Smooth muscle cell (in vitro differentiated cells): ENCODE data around the gene DLGAP4. TPM values are rescaled to one million over a fixed set of nuclear protein-coding genes. Genes with fewer than 3 reads are reported as not detected.

ENCODE experiments used
- DNase-seq: peaks from one replicate; lab custom pipeline; 2025; ENCODE audit not compliant: unreplicated experiment; lab: John Stamatoyannopoulos, UW
- H2AFZ ChIP-seq: fragments of 200-600 bp; sonication (generic); 2 replicates; pipeline ENCODE4 v1.6.0; 2016; ENCODE audit warnings: antibody characterized with exemption, low read depth, mild to moderate bottlenecking
- H3F3A ChIP-seq: fragments of 200-600 bp; sonication (generic); 2 replicates; pipeline ENCODE4 v1.6.0; 2017; ENCODE audit warnings: antibody characterized with exemption, low read depth
- H3K27ac ChIP-seq: fragments of 200-600 bp; sonication (generic); 2 replicates; pipeline ENCODE4 v1.5.1; 2016; ENCODE audit warnings: low read depth, mild to moderate bottlenecking
- H3K27me3 ChIP-seq: fragments of 200-600 bp; sonication (generic); 2 replicates; pipeline ENCODE4 v1.6.1; 2016; ENCODE audit warnings: low read depth, mild to moderate bottlenecking
- H3K36me3 ChIP-seq: fragments of 200-600 bp; sonication (generic); 2 replicates; pipeline ENCODE4 v1.5.1; 2016; ENCODE audit warnings: low read depth
- H3K4me1 ChIP-seq: fragments of 200-600 bp; sonication (generic); 2 replicates; pipeline ENCODE4 v1.5.1; 2016; ENCODE audit warnings: low read depth
- H3K4me2 ChIP-seq: fragments of 200-600 bp; sonication (generic); 2 replicates; pipeline ENCODE4 v1.6.0; 2016; ENCODE audit warnings: mild to moderate bottlenecking
- H3K4me3 ChIP-seq: fragments of 200-600 bp; sonication (generic); 2 replicates; pipeline ENCODE4 v1.5.1; 2016; ENCODE audit warnings: mild to moderate bottlenecking
- H3K79me2 ChIP-seq: fragments of 200-600 bp; sonication (generic); 2 replicates; pipeline ENCODE4 v1.6.0; 2016; ENCODE audit warnings: low read depth, mild to moderate bottlenecking
- H3K9ac ChIP-seq: fragments of 200-600 bp; sonication (generic); 2 replicates; pipeline ENCODE4 v1.6.0; 2016; ENCODE audit warnings: low read depth
- H3K9me3 ChIP-seq: fragments of 200-600 bp; sonication (generic); replicated peaks from 2 replicates; pipeline ENCODE4 v1.5.1; 2016; ENCODE audit warnings: low read depth
- H4K20me1 ChIP-seq: fragments of 200-600 bp; sonication (generic); 2 replicates; pipeline ENCODE4 v1.6.0; 2016; ENCODE audit warnings: low read depth
- WGBS: methylation state at CpG from one replicate; pipeline ENCODE4 v1.1.7; 2016; ENCODE audit warnings: low lambda C conversion rate; 5-methylcytosine and 5-hydroxymethylcytosine counted together
- polyA plus RNA-seq: library from polyadenylated mRNA; unstranded; fragments of >200 nt; fragmentation: Nextera tagmentation; extraction: Ambion mirVana; gene quantifications from 2 replicates; pipeline ENCODE4 v1.2.1, GENCODE V29; 2016
- total RNA-seq: library from RNA; depleted of rRNA; stranded (reverse); fragments of >200 nt; gene quantifications from 2 replicates; pipeline ENCODE4 v1.2.3, GENCODE V29; 2014
- TF ChIP-seq, protein P1 (sequence below): fragments of 200-600 bp; sonication (generic); IDR thresholded peaks from 2 replicates; pipeline ENCODE4 v1.5.1; 2017; ENCODE audit warnings: borderline replicate concordance, mild to moderate bottlenecking, antibody characterized with exemption; ENCODE audit not compliant: insufficient read depth, poor library complexity, severe bottlenecking

The DLGAP4 gene
- total and polyA plus RNA-seq, 2 experiments from 2014 or later: 86.8 to 102 TPM

DNA sequence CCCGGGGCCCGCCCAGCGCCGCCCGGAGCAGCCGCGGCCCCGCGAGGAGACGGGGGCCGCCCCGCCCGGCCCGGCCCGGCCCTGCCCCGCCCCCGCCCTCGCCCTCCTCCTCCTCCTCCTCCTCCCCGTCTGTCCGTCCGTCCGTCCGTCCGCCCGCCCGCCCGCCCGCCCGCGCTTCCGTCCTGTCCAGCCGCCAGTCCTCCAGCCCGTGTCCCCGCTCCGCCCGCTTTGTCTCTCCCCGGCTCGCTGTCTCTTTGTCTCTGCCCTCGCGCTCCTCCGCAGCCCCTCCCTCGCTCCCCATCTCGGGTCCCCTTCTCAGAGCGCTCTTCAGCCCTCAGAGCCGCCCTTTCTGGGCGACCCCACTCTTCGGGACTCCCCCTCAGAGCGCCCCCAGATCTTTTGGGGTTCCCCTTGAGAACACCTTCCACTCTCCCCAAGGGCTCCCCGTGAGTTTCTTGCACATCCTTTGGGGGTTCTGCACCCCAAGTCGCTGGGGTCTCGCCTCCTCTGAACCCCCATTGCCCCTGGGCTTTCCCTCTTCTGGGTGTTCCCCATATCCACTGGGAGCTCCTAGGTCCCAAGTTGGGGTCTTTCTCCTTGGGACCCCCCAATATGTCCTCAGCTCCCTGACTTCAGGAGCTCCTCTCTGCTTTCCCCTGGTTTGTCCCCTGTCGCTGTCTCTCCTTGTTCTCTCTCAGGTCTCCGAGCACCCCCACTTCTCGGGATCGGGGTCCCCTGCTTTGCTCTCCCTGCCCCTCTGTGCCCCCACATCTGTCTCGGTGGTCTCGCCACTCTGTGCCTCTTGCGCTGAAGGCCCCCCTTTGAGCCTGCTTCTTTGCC, 155.7 kb downstream of the DLGAP4 start:
- H3K4me2 ChIP-seq: peak overlapping the region; percentile 100
- peak overlapping the region; percentile 99 for H3K4me3 ChIP-seq
- no peaks in the 10 kb centered on the region for H3K9me3 ChIP-seq
- H3K27ac ChIP-seq: peak overlapping the region; percentile 90
- peaks cover 48% of the 10 kb centered on the region for H3F3A ChIP-seq
- TF ChIP-seq, protein P1, sequence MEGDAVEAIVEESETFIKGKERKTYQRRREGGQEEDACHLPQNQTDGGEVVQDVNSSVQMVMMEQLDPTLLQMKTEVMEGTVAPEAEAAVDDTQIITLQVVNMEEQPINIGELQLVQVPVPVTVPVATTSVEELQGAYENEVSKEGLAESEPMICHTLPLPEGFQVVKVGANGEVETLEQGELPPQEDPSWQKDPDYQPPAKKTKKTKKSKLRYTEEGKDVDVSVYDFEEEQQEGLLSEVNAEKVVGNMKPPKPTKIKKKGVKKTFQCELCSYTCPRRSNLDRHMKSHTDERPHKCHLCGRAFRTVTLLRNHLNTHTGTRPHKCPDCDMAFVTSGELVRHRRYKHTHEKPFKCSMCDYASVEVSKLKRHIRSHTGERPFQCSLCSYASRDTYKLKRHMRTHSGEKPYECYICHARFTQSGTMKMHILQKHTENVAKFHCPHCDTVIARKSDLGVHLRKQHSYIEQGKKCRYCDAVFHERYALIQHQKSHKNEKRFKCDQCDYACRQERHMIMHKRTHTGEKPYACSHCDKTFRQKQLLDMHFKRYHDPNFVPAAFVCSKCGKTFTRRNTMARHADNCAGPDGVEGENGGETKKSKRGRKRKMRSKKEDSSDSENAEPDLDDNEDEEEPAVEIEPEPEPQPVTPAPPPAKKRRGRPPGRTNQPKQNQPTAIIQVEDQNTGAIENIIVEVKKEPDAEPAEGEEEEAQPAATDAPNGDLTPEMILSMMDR: no peak
- H3K36me3 ChIP-seq: no peaks in the 10 kb centered on the region
- H3K9ac ChIP-seq: peak overlapping the region; percentile 96
- peaks cover 34% of the 10 kb centered on the region for H3K4me1 ChIP-seq
- no peak overlapping the region for H2AFZ ChIP-seq
- peaks cover 46% of the 10 kb centered on the region for H3K79me2 ChIP-seq
- 4% methylated on average over 23 of the region's 58 CpGs for WGBS
- DNase-seq: no peak
- no peaks in the 10 kb centered on the region for H3K27me3 ChIP-seq
- H4K20me1 ChIP-seq: peaks cover 50% of the 10 kb centered on the region

DNA sequence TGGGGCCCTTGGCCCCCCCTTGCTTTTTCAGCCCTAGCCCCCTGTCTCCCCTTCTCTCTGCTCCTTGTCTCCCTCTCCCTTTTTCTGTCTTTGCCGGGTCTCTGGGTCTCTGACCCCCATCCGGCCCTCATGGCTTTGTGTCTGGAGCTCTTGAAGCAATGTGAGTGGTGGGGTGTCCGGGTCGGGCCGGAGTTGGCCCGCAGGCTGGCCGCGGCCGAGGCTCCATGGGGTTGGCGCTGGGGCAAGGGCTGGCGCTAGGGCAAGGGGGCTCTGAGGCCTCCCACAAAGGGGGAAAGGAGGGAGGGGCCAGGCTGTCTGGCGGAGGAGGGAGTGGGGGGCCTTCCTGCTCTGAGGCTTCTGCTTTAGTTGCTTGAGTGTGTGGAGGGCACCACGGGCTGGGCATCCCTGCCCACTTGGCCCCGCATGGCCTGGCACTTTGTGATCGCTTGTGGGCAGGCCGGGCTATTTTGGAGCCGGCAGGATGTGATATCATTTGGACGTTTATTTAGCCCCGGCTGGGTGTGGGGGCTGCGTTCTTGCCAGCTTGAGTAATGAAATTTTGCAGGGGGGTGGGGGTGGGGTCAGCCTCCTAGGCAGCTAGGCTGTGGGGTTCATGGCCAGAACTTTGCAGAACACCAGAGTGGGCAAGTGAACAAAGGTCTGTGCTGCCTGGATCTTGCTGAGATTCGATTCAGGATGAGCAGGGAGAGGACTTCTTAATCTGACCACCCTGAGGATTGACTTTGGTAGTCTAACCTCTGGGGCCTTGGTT, 156.5 kb downstream of the DLGAP4 start:
- H3K79me2 ChIP-seq: peaks cover 53% of the 10 kb centered on the region
- TF ChIP-seq, protein P1: no peak
- H2AFZ ChIP-seq: no peak overlapping the region
- H3K27ac ChIP-seq: peak overlapping the region; percentile 90
- no peaks in the 10 kb centered on the region for H3K27me3 ChIP-seq
- no peaks in the 10 kb centered on the region for H3K36me3 ChIP-seq
- DNase-seq: no peak
- peaks cover 34% of the 10 kb centered on the region for H3K4me1 ChIP-seq
- peak overlapping the region; percentile 100 for H3K4me2 ChIP-seq
- peaks cover 58% of the 10 kb centered on the region for H4K20me1 ChIP-seq
- no peaks in the 10 kb centered on the region for H3K9me3 ChIP-seq
- peak overlapping the region; percentile 99 for H3K4me3 ChIP-seq
- WGBS: 5% methylated on average over 20 of the region's 21 CpGs
- peak overlapping the region; percentile 96 for H3K9ac ChIP-seq
- H3F3A ChIP-seq: peaks cover 48% of the 10 kb centered on the region

DNA sequence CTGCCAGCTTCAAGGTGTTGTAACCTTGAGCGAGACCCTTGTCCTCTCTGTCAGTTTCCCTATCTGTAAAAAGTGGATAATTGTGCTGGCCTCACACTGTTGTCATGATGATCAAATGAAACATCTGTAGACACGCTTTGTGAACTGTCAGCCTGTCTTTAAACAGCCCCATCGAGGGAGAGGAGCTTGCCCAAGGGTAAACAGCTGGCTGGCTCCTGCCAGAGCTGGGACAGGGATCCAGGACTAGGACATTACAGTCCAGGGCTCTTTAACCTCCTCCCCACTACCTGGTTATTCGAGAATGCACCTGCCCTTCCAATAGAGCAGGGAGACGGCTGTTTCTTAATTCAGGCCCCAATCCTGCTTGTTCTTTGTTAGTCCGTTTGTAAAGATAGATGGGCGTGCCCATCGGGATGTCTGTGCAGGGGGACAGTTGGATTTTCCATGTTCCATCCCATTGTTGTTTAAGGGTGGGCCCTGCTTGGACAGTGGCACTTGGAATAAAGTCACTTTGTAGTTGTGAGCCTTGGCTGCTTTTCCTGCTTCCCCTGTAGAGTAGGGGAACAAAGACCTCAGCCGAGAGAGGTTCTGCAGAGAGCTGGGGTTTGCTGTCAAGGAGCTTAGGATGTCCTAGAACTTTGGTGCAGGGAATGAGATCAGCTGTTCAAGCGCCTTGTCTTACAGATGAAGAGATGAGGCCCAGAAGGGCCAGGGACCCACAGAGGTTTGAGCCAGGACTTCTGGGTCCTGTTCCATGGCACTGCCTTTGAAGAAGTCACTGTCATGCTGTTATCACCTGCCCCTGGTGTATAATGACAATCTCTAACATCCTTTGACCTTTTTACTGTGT, 157.3 kb downstream of the DLGAP4 start:
- H4K20me1 ChIP-seq: peaks cover 66% of the 10 kb centered on the region
- H3K27me3 ChIP-seq: no peaks in the 10 kb centered on the region
- peak overlapping the region; percentile 100 for H3K4me2 ChIP-seq
- H3K27ac ChIP-seq: peak overlapping the region; percentile 90
- H3K4me1 ChIP-seq: peaks cover 34% of the 10 kb centered on the region
- peak overlapping the region; percentile 96 for H3K9ac ChIP-seq
- peak overlapping the region; percentile 99 for H3K4me3 ChIP-seq
- no peak overlapping the region for H2AFZ ChIP-seq
- H3F3A ChIP-seq: peaks cover 48% of the 10 kb centered on the region
- H3K36me3 ChIP-seq: no peaks in the 10 kb centered on the region
- DNase-seq: no peak
- TF ChIP-seq, protein P1: no peak
- WGBS: 42% methylated on average over 10 of the region's 10 CpGs
- no peaks in the 10 kb centered on the region for H3K9me3 ChIP-seq
- peaks cover 61% of the 10 kb centered on the region for H3K79me2 ChIP-seq
